ENCODE data around the gene TBX18.

GRCh38 chr6:84738996-84739865 lies 25.2 kb downstream of the TBX18 start:
- TF ChIP-seq ZNF274 (IDR thresholded peaks at IDR 0.05; ENCODE audit: low read length) (no peak), ZNF274 (tag by site-specific recombination; IDR thresholded peaks at IDR 0.05; ENCODE audit: borderline replicate concordance) (no peak), CTCF (tag by site-specific recombination; IDR thresholded peaks at IDR 0.05) (no peak), PBX3 (CRISPR knock-in tag; IDR thresholded peaks at IDR 0.05) (no peak), ZNF626 (tag by site-specific recombination; IDR thresholded peaks at IDR 0.05) (no peak), ZNF501 (tag by site-specific recombination; IDR thresholded peaks at IDR 0.05) (no peak), ZEB2 (tag by site-specific recombination; IDR thresholded peaks at IDR 0.05) (no peak), ZSCAN18 (tag by site-specific recombination; IDR thresholded peaks at IDR 0.05) (no peak)
